GM18502 (cell line): Measurements from ENCODE around the gene SYT7.

ENCODE experiments used
- ATAC-seq: cut with Tn5 transposase; IDR thresholded peaks from one replicate; pipeline ENCODE4 v1.9.1; 2021; ENCODE audit warnings: mild to moderate bottlenecking; ENCODE audit not compliant: unreplicated experiment, poor library complexity

Gene SYT7

GRCh38 chr11:61609000-61609979 lies 28.4 kb upstream of the SYT7 start:
- ATAC-seq: no peak

GRCh38 chr11:61607920-61608599 lies 27.2 kb upstream of the SYT7 start:
- no peak for ATAC-seq

GRCh38 chr11:61607426-61607825 lies 26.6 kb upstream of the SYT7 start:
- no peak for ATAC-seq

GRCh38 chr11:61603667-61604066 lies 22.8 kb upstream of the SYT7 start:
- ATAC-seq: no peak

- no peak for ATAC-seq
Measured at GRCh38 chr11:61602775-61603569, 22.1 kb upstream of the SYT7 start.

GRCh38 chr11:61601512-61601911 lies 20.6 kb upstream of the SYT7 start:
- ATAC-seq: no peak

GRCh38 chr11:61599968-61600710 lies 19.3 kb upstream of the SYT7 start:
- ATAC-seq: no peak

GRCh38 chr11:61598886-61599868 lies 18.3 kb upstream of the SYT7 start:
- no peak for ATAC-seq

GRCh38 chr11:61598374-61598773 lies 17.5 kb upstream of the SYT7 start:
- no peak for ATAC-seq

- no peak for ATAC-seq
Measured at GRCh38 chr11:61596990-61597389, 16.1 kb upstream of the SYT7 start.

- no peak for ATAC-seq
Measured at GRCh38 chr11:61596542-61596941, 15.7 kb upstream of the SYT7 start.

- ATAC-seq: no peak
Measured at GRCh38 chr11:61594907-61595257, 14.0 kb upstream of the SYT7 start.

GRCh38 chr11:61593151-61593550 lies 12.3 kb upstream of the SYT7 start:
- no peak for ATAC-seq

GRCh38 chr11:61592176-61592575 lies 11.3 kb upstream of the SYT7 start:
- no peak for ATAC-seq

- ATAC-seq: no peak
Measured at GRCh38 chr11:61589961-61590360, 9.1 kb upstream of the SYT7 start.

- no peak for ATAC-seq
Measured at GRCh38 chr11:61588728-61589191, 7.9 kb upstream of the SYT7 start.

GRCh38 chr11:61587951-61588727 lies 7.3 kb upstream of the SYT7 start:
- ATAC-seq: no peak

- no peak for ATAC-seq
Measured at GRCh38 chr11:61587541-61587941, 6.7 kb upstream of the SYT7 start.
